Measurements from ENCODE around the gene STXBP4. TPM values are rescaled to one million over a fixed set of nuclear protein-coding genes. Genes with fewer than 3 reads are reported as not detected.

STXBP4 gene
- polyA plus RNA-seq, 1 of the 3 experiments (the other 2 are of a cell fraction): 2.8 TPM

DNA sequence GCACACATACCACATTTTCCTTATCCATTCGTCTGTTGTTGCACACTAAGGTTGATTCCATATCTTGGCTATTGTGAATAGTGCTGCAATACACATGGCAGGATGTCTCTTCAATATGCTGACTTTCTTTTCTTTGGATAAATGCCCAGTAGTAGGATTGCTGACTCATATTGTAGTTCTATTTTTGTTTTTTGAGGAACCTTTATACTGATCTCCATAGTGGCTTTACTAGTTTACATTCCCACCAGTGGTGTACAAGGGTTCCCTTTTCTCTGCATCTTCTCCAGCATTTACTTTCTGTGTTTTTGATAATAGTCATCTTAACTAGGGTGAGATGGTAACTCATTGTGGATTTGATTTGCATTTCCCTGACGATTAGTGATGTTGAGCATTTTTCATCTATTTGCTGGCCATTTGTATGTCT is 118.1 kb downstream of the STXBP4 start:
- Histone ChIP-seq H3K27me3 (ENCODE audit: insufficient read depth) (no peaks in the 10 kb centered on the region), H3K4me3 (ENCODE audit: low read depth in 2 of 2, low read length in 1 of 2) (no peak overlapping the region), H3K79me2 (ENCODE audit: insufficient read depth) (no peaks in the 10 kb centered on the region), H3K9ac (no peak overlapping the region), H3F3A (replicated peaks; ENCODE audit: insufficient read depth) (peaks cover 8% of the 10 kb centered on the region), H4K20me1 (ENCODE audit: insufficient read depth) (no peaks in the 10 kb centered on the region), H2AFZ (ENCODE audit: low read depth) (no peak overlapping the region), H3K4me1 (ENCODE audit: control insufficient read depth in 1 of 2, insufficient read depth in 2 of 2, low read depth in 1 of 2, low read length in 1 of 2) (no peaks in the 10 kb centered on the region), H3K36me3 (replicated peaks in 1 of 2; ENCODE audit: control insufficient read depth in 1 of 2, insufficient read depth in 2 of 2, low read length in 1 of 2) (peaks cover 2 to 8% of the 10 kb centered on the region in 2 experiments), H3K9me2 (no peaks in the 10 kb centered on the region), H3K9me3 (no peaks in the 10 kb centered on the region), H3K27ac (ENCODE audit: low read depth in 2 of 2, low read length in 1 of 2) (peak overlapping the region in 1 of 2 experiments; percentile 49; a peak in 2 of 4 replicates), H3K4me2 (no peak overlapping the region)
- TF ChIP-seq, protein P1, sequence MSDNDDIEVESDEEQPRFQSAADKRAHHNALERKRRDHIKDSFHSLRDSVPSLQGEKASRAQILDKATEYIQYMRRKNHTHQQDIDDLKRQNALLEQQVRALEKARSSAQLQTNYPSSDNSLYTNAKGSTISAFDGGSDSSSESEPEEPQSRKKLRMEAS (IDR thresholded peaks at IDR 0.05; ENCODE audit: low read depth): peak; percentile 57; the same call in 1 of the 2 replicates
- TF ChIP-seq CHD2 (IDR thresholded peaks at IDR 0.05; ENCODE audit: low read length, partially characterized antibody): no peak
- TF ChIP-seq EP300 (IDR thresholded peaks at IDR 0.05; ENCODE audit: borderline replicate concordance in 1 of 2, low read depth in 1 of 2, low read length in 1 of 2): 0 out of 4 replicates have a peak, but pooled peaks of 1 of the 2 experiments have one; percentile 16
- TF ChIP-seq, protein P2, sequence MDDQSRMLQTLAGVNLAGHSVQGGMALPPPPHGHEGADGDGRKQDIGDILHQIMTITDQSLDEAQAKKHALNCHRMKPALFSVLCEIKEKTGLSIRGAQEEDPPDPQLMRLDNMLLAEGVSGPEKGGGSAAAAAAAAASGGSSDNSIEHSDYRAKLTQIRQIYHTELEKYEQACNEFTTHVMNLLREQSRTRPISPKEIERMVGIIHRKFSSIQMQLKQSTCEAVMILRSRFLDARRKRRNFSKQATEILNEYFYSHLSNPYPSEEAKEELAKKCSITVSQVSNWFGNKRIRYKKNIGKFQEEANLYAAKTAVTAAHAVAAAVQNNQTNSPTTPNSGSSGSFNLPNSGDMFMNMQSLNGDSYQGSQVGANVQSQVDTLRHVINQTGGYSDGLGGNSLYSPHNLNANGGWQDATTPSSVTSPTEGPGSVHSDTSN (IDR thresholded peaks at IDR 0.05): no peak
- peak; percentile 82 for TF ChIP-seq NFIC (IDR thresholded peaks at IDR 0.05; ENCODE audit: borderline replicate concordance)
- TF ChIP-seq FOSL2 (IDR thresholded peaks at IDR 0.05; ENCODE audit: borderline replicate concordance, low read depth): peak; percentile 59; the same call in 1 of the 2 replicates
- peak; percentile 63; the same call in 1 of the 2 replicates for TF ChIP-seq MEF2A (IDR thresholded peaks at IDR 0.05; ENCODE audit: borderline replicate concordance, low read depth)
- TF ChIP-seq TCF12 (IDR thresholded peaks at IDR 0.05): peak; percentile 52
- 67% methylated on average over 2 of the region's 2 CpGs for WGBS (ENCODE audit: low lambda C conversion rate)
- ChIA-PET POLR2A (no interaction called here), CTCF (interaction anchor here (0.9 kb wide), 1 partner anchor 16 kb away, joined by 3 read pairs; no protein-coding TSS in a partner anchor)
- DNase-seq: no peak

DNA sequence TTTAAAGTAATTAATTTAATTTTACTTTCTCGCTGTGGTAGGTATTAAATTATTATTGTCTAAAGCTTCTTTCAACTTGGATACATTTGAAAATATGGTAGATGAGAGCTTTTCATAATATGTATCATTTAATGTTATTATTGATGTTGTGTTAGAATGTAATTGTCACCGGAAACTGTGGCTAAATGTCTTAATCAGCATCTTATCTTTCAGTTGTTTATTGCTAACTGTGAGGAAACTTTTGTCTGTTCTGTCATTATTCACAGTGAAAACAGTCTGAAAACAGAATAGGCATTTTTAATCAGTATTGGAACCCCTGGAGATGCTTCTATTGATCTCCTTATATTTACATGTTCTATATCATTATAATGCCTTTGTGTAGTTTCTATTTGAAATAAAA is 120.7 kb downstream of the STXBP4 start:
- no peaks in the 10 kb centered on the region for H4K20me1 ChIP-seq (ENCODE audit: insufficient read depth)
- no peaks in the 10 kb centered on the region for H3K9me2 ChIP-seq
- POLR2A ChIA-PET: no interaction called here
- H3K4me2 ChIP-seq: no peak overlapping the region
- no peak for DNase-seq
- no peaks in the 10 kb centered on the region for H3K27me3 ChIP-seq (ENCODE audit: insufficient read depth)
- TF ChIP-seq, protein P1 (IDR thresholded peaks at IDR 0.05; ENCODE audit: low read depth): no peak
- TF ChIP-seq CHD2 (IDR thresholded peaks at IDR 0.05; ENCODE audit: low read length, partially characterized antibody) (no peak), MEF2A (IDR thresholded peaks at IDR 0.05; ENCODE audit: borderline replicate concordance, low read depth) (no peak), SMC3 (IDR thresholded peaks at IDR 0.05; ENCODE audit: low read depth, low read length) (no peak), ELF1 (IDR thresholded peaks at IDR 0.05) (no peak), EP300 (IDR thresholded peaks at IDR 0.05; ENCODE audit: borderline replicate concordance in 1 of 2, low read depth in 1 of 2, low read length in 1 of 2) (no peak), NRF1 (IDR thresholded peaks at IDR 0.05; ENCODE audit: low read depth, low read length) (no peak), TEAD4 (IDR thresholded peaks at IDR 0.05; ENCODE audit: borderline replicate concordance, insufficient read depth) (no peak), YY1 (IDR thresholded peaks at IDR 0.05; ENCODE audit: low read depth) (no peak), GATA2 (CRISPR knock-in tag; IDR thresholded peaks at IDR 0.05) (no peak), GABPA (IDR thresholded peaks at IDR 0.05; ENCODE audit: low read depth) (no peak), EZH2phosphoT487 (IDR thresholded peaks at IDR 0.05; ENCODE audit: borderline replicate concordance, low read depth) (no peak)
- TF ChIP-seq, protein P2 (IDR thresholded peaks at IDR 0.05): no peak
- TF ChIP-seq, protein P3, sequence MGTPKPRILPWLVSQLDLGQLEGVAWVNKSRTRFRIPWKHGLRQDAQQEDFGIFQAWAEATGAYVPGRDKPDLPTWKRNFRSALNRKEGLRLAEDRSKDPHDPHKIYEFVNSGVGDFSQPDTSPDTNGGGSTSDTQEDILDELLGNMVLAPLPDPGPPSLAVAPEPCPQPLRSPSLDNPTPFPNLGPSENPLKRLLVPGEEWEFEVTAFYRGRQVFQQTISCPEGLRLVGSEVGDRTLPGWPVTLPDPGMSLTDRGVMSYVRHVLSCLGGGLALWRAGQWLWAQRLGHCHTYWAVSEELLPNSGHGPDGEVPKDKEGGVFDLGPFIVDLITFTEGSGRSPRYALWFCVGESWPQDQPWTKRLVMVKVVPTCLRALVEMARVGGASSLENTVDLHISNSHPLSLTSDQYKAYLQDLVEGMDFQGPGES (IDR thresholded peaks at IDR 0.05; ENCODE audit: low read depth, low read length): no peak
- no peak overlapping the region for H3K4me3 ChIP-seq (ENCODE audit: low read depth in 2 of 2, low read length in 1 of 2)
- no peak overlapping the region for H3K9ac ChIP-seq
- peaks cover 8% of the 10 kb centered on the region for H3F3A ChIP-seq (replicated peaks; ENCODE audit: insufficient read depth)
- no peaks in the 10 kb centered on the region for H3K79me2 ChIP-seq (ENCODE audit: insufficient read depth)
- no peak overlapping the region for H3K27ac ChIP-seq (ENCODE audit: low read depth in 2 of 2, low read length in 1 of 2)
- CTCF ChIA-PET: no interaction called here
- H3K9me3 ChIP-seq: no peaks in the 10 kb centered on the region
- H3K4me1 ChIP-seq (ENCODE audit: control insufficient read depth in 1 of 2, insufficient read depth in 2 of 2, low read depth in 1 of 2, low read length in 1 of 2): no peaks in the 10 kb centered on the region; a peak in 2 of 4 replicates
- no peaks in the 10 kb centered on the region for H3K36me3 ChIP-seq (replicated peaks in 1 of 2; ENCODE audit: control insufficient read depth in 1 of 2, insufficient read depth in 2 of 2, low read length in 1 of 2)
- no peak overlapping the region for H2AFZ ChIP-seq (ENCODE audit: low read depth)
- 95% methylated on average over 2 of the region's 2 CpGs for WGBS (ENCODE audit: low lambda C conversion rate)
